NCI-H2029 treated with DMSO at 0.1 percent for 48 hours (cell line): ENCODE results near the gene ANO1.

Experiments
- DNase-seq: peaks from one replicate; lab custom pipeline; 2025; lab: John Stamatoyannopoulos, UW

ANO1 gene

GRCh38 chr11:70138403-70138802, 60.3 kb downstream of the ANO1 start:
- DNase-seq = no peak

- no peak for DNase-seq
These were observed 61.8 kb downstream of the ANO1 start for GRCh38 chr11:70139785-70140410.

- DNase-seq = no peak
These were observed 62.8 kb downstream of the ANO1 start for GRCh38 chr11:70140711-70141485.

- DNase-seq = no peak
These were observed 63.5 kb downstream of the ANO1 start for GRCh38 chr11:70141486-70142220.

GRCh38 chr11:70142221-70142875, 64.2 kb downstream of the ANO1 start:
- no peak for DNase-seq

- no peak for DNase-seq
These were observed 66.1 kb downstream of the ANO1 start for GRCh38 chr11:70144262-70144661.

GRCh38 chr11:70145071-70145470, 67.0 kb downstream of the ANO1 start:
- no peak for DNase-seq

- DNase-seq = no peak
These were observed 67.7 kb downstream of the ANO1 start for GRCh38 chr11:70145841-70146240.

- DNase-seq = no peak
These were observed 68.2 kb downstream of the ANO1 start for GRCh38 chr11:70146299-70146698.

GRCh38 chr11:70146895-70147520, 68.9 kb downstream of the ANO1 start:
- no peak for DNase-seq

- DNase-seq = no peak
These were observed 69.6 kb downstream of the ANO1 start for GRCh38 chr11:70147668-70148067.

GRCh38 chr11:70151671-70152070, 73.6 kb downstream of the ANO1 start:
- no peak for DNase-seq

GRCh38 chr11:70153133-70153727, 75.1 kb downstream of the ANO1 start:
- no peak for DNase-seq

- DNase-seq = no peak
These were observed 77.3 kb downstream of the ANO1 start for GRCh38 chr11:70155386-70155785.

GRCh38 chr11:70156291-70157037, 78.3 kb downstream of the ANO1 start:
- no peak for DNase-seq

GRCh38 chr11:70158201-70158600, 80.1 kb downstream of the ANO1 start:
- no peak for DNase-seq

- DNase-seq = no peak
These were observed 80.8 kb downstream of the ANO1 start for GRCh38 chr11:70158757-70159389.

- DNase-seq = no peak
These were observed 81.8 kb downstream of the ANO1 start for GRCh38 chr11:70159627-70160570.

- no peak for DNase-seq
These were observed 83.0 kb downstream of the ANO1 start for GRCh38 chr11:70161043-70161625.
